Activated CD8-positive, alpha-beta T cell treated with anti-CD3 and anti-CD28 coated beads for 36 hours (primary cell): ENCODE data around the gene FHIP1B. TPM values are rescaled to one million over a fixed set of nuclear protein-coding genes. Genes with fewer than 3 reads are reported as not detected.

Experiments
- ATAC-seq: fragments of 200-7000 bp; cut with Tn5 transposase; one replicate; pipeline ENCODE4 v1.10.0; 2021; ENCODE audit warnings: mild to moderate bottlenecking, moderate library complexity
- CTCF ChIA-PET: fragments of 350-600 bp; sonication (Branson Sonifier 250); formaldehyde crosslinking; loops from one replicate; lab custom pipeline; 2021; ENCODE audit warnings: antibody characterized with exemption; lab: Charles Lee
- POLR2A ChIA-PET: fragments of 350-600 bp; sonication (Branson Sonifier 250); formaldehyde crosslinking; loops from one replicate; lab custom pipeline; 2021; ENCODE audit warnings: antibody characterized with exemption; lab: Charles Lee
- DNase-seq: peaks from one replicate; pipeline ENCODE4 v3.0.0-alpha.2; 2020
- H3K27ac Mint-ChIP-seq: one replicate; pipeline ENCODE4 v1.8.0; 2021; ENCODE audit warnings: mild to moderate bottlenecking, mixed read lengths
- H3K27me3 Mint-ChIP-seq: one replicate; pipeline ENCODE4 v1.8.0; 2021; ENCODE audit warnings: mixed read lengths
- H3K36me3 Mint-ChIP-seq: one replicate; pipeline ENCODE4 v1.8.0; 2021; ENCODE audit warnings: low read depth, mixed read lengths
- H3K4me1 Mint-ChIP-seq: one replicate; pipeline ENCODE4 v1.8.0; 2021; ENCODE audit warnings: low read depth, mixed read lengths
- H3K4me3 Mint-ChIP-seq: one replicate; pipeline ENCODE4 v1.8.0; 2021; ENCODE audit warnings: mild to moderate bottlenecking, moderate library complexity, mixed read lengths
- H3K9me3 Mint-ChIP-seq: one replicate; pipeline ENCODE4 v1.8.0; 2021; ENCODE audit warnings: mixed read lengths
- CTCF ChIP-seq: fragments of 200-600 bp; IDR thresholded peaks from one replicate; pipeline ENCODE4 v1.8.0; 2022; ENCODE audit warnings: antibody characterized with exemption, mild to moderate bottlenecking
- intact Hi-C: fragments of 100-400 bp; cut with micrococcal nuclease; formaldehyde crosslinking; loops from one replicate; pipeline ENCODE4 v1.10.0; 2022
- total RNA-seq, 2 experiments: library from RNA; stranded (reverse); gene quantifications; one replicate each; pipeline ENCODE4 v1.2.3, GENCODE V29; 2021

The FHIP1B gene
- total RNA-seq, 2 experiments from 2014 or later: 14.9 to 15.1 TPM

DNA sequence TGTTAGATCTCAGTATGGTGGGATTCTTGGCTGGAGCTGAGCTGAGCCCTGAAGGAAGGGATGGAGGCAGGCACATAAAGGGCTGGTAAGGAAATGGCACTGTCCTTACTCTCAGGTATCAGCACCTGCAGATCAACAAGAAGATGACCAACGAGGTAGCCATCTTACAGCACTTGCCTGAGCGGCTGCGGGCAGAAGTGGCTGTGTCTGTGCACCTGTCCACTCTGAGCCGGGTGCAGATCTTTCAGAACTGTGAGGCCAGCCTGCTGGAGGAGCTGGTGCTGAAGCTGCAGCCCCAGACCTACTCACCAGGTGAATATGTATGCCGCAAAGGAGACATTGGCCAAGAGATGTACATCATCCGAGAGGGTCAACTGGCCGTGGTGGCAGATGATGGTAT is 6.9 kb upstream of the FHIP1B start:
- no peak for ATAC-seq
- TF ChIP-seq CTCF: no peak
- ChIA-PET CTCF (interaction anchor here (1.4 to 3.7 kb wide), 2 partner anchors 10 to 122 kb away, joined by 7 to 33 read pairs; no protein-coding TSS in a partner anchor), POLR2A (no interaction called here)
- intact Hi-C loops: no loop called here
- Mint-ChIP-seq H3K27me3 (peaks cover 2% of the 10 kb centered on the region), H3K9me3 (no peaks in the 10 kb centered on the region), H3K4me1 (no peaks in the 10 kb centered on the region), H3K36me3 (no peaks in the 10 kb centered on the region), H3K4me3 (no peak overlapping the region), H3K27ac (no peak overlapping the region)
- no peak for DNase-seq

GRCh38 chr11:6240781-6241180 is 6.3 kb upstream of the FHIP1B start:
- peaks cover 2% of the 10 kb centered on the region for H3K27me3 Mint-ChIP-seq
- DNase-seq: no peak
- no peak for TF ChIP-seq CTCF

DNA sequence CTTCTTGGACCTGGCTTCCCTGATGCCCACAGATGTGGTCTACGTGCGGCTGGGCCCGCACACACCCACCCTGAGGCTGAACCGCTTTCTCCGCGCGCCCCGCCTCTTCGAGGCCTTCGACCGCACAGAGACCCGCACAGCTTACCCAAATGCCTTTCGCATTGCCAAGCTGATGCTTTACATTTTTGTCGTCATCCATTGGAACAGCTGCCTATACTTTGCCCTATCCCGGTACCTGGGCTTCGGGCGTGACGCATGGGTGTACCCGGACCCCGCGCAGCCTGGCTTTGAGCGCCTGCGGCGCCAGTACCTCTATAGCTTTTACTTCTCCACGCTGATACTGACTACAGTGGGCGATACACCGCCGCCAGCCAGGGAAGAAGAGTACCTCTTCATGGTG is 5.7 kb upstream of the FHIP1B start:
- ChIA-PET POLR2A (no interaction called here), CTCF (interaction anchor here (1.4 to 3.7 kb wide), 2 partner anchors 11 to 123 kb away, joined by 7 to 33 read pairs; no protein-coding TSS in a partner anchor)
- intact Hi-C loops: no loop called here
- Mint-ChIP-seq H3K27me3 (peaks cover 2% of the 10 kb centered on the region), H3K4me3 (no peak overlapping the region), H3K4me1 (peaks cover 3% of the 10 kb centered on the region), H3K27ac (no peak overlapping the region), H3K9me3 (no peaks in the 10 kb centered on the region), H3K36me3 (no peaks in the 10 kb centered on the region)
- no peak for TF ChIP-seq CTCF
- DNase-seq (no peak), ATAC-seq (no peak)

More at GRCh38 chr11:6240781-6241180, 6.3 kb upstream of the FHIP1B start:
- ChIA-PET POLR2A (no interaction called here), CTCF (interaction anchor here (1.4 to 3.7 kb wide), 2 partner anchors 10 to 122 kb away, joined by 7 to 33 read pairs; no protein-coding TSS in a partner anchor)
- no peak for ATAC-seq
- no peaks in the 10 kb centered on the region for H3K9me3 Mint-ChIP-seq
- H3K36me3 Mint-ChIP-seq: no peaks in the 10 kb centered on the region
- intact Hi-C loops: no loop called here
- no peaks in the 10 kb centered on the region for H3K4me1 Mint-ChIP-seq
- H3K4me3 Mint-ChIP-seq: no peak overlapping the region
- no peak overlapping the region for H3K27ac Mint-ChIP-seq

DNA sequence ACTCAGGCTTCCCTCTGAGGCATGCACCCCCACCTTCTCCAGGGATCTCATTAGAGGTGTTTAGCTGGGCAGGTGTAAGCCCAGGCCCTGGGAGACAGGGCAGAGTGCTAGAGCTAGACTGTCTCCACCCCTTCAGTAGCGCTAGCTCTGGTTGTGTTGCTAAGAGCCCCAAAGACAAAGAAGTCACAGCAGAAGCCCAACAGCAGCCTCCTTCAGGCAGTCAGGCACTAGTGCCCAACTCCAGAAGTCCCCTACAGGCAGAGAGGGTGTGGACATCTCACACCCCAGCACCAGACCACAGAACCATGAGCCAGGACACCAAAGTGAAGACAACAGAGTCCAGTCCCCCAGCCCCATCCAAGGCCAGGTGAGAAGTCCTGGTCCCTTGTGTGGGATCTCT is 4.5 kb upstream of the FHIP1B start, which contains the start of gene CNGA4:
Gene CNGA4 (plus strand): TSS at position 188 of the 400 bp plus-strand sequence. CDS start 118 bp downstream, at position 306.
- ChIA-PET CTCF (interaction anchor here (0.9 to 6.1 kb wide), 3 partner anchors 13 to 115 kb away, joined by 3 to 45 read pairs (median 18); no protein-coding TSS in a partner anchor), POLR2A (no interaction called here)
- no peaks in the 10 kb centered on the region for H3K9me3 Mint-ChIP-seq

More for the DNA sequence above, 4.5 kb upstream of the FHIP1B start, which contains the start of gene CNGA4:
- Mint-ChIP-seq H3K27ac (no peak within 1 kb of the TSS), H3K27me3 (no peaks in the 10 kb centered on the region), H3K4me1 (peaks cover 5% of the 10 kb centered on the region), H3K36me3 (no peaks in the 10 kb centered on the region), H3K4me3 (no peak within 1 kb of the TSS)
- DNase-seq (no peak), ATAC-seq (no peak)
- intact Hi-C loops: no loop called here
- TF ChIP-seq CTCF: no peak
